Measurements from ENCODE around the gene TUBB2B. TPM values are rescaled to one million over a fixed set of nuclear protein-coding genes. Genes with fewer than 3 reads are reported as not detected.

The TUBB2B gene
- total RNA-seq, 2 donors from 2014 or later, result 2.2 to 2.4 TPM

DNA sequence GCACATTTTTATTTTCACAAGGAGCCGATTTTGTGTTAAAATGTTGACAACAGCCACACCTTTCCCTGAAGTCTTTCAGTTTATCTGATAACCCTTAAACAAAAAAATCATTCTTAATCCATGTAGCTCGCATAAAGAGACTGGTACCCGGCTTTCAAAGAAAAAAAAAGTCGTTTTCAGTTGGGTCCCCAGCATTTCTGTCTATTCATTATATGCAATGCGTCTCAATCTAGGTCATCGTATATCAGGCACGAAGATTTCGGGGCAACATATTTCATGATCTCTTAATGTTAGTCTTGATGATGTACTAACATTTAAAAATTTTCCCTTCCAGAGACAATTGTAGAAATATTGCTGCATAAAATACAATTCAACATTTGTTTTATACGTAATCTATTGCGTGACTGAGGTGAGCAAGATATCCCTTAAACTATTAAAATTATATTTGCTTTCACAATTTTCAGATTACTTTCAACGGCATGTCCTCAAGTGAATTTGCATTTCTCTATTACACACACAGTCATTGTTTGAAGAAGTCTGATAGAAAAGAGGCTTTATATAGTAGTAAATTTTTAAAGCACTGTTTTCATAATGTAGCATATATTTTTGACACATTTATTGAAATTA is 2.9 kb upstream of the TUBB2B start:
- TF ChIP-seq, protein P1, sequence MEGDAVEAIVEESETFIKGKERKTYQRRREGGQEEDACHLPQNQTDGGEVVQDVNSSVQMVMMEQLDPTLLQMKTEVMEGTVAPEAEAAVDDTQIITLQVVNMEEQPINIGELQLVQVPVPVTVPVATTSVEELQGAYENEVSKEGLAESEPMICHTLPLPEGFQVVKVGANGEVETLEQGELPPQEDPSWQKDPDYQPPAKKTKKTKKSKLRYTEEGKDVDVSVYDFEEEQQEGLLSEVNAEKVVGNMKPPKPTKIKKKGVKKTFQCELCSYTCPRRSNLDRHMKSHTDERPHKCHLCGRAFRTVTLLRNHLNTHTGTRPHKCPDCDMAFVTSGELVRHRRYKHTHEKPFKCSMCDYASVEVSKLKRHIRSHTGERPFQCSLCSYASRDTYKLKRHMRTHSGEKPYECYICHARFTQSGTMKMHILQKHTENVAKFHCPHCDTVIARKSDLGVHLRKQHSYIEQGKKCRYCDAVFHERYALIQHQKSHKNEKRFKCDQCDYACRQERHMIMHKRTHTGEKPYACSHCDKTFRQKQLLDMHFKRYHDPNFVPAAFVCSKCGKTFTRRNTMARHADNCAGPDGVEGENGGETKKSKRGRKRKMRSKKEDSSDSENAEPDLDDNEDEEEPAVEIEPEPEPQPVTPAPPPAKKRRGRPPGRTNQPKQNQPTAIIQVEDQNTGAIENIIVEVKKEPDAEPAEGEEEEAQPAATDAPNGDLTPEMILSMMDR (IDR thresholded peaks at IDR 0.05), result no peak
- no peak for DNase-seq (ENCODE audit: low spot score)
- Histone ChIP-seq H3K9me3 (no peaks in the 10 kb centered on the region), H3K27ac (no peak overlapping the region), H3K27me3 (peaks cover 14 to 28% of the 10 kb centered on the region in 2 donors), H3K4me1 (peaks cover 0 to 51% of the 10 kb centered on the region in 2 donors), H3K36me3 (no peaks in the 10 kb centered on the region), H3K4me3 (peak overlapping the region in 1 of 2 donors; percentile 61)

DNA sequence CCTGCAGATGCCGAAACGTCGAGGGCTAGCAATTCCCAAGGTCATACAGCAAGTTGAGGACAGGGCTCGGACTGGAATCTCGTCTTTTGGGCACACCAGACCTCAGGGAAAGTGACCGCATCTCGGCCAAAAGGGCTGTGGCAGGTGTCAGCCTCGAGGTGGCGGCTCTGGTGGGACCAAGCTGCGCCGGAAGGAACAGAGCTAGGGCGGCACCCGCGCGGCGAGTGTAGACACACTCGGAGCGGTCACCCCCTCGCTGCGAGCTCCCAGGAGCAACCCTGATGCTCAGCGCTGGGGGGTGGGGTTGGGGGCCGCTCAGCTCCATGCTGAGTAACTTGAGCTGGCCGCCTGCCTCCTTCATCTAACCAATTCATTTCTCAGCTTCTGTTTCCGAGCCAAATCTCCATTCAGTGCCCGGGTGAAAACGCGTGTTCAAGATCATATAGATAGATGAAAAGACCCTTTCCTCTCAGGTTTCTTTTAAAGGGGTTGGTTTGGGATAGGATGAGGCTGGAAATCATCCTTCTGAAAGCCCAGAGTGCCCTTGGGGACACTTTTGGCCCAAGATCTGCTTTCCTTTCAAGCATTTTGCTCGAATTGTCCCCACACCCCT is 2.2 kb upstream of the TUBB2B start:
- no peak for DNase-seq (ENCODE audit: low spot score)
- Histone ChIP-seq H3K4me1 (peaks cover 0 to 51% of the 10 kb centered on the region in 2 donors), H3K36me3 (no peaks in the 10 kb centered on the region), H3K9me3 (no peaks in the 10 kb centered on the region), H3K27ac (no peak overlapping the region), H3K4me3 (peak overlapping the region in 1 of 2 donors; percentile 51), H3K27me3 (peaks cover 14 to 28% of the 10 kb centered on the region in 2 donors)
- TF ChIP-seq, protein P1 (IDR thresholded peaks at IDR 0.05), result no peak

DNA sequence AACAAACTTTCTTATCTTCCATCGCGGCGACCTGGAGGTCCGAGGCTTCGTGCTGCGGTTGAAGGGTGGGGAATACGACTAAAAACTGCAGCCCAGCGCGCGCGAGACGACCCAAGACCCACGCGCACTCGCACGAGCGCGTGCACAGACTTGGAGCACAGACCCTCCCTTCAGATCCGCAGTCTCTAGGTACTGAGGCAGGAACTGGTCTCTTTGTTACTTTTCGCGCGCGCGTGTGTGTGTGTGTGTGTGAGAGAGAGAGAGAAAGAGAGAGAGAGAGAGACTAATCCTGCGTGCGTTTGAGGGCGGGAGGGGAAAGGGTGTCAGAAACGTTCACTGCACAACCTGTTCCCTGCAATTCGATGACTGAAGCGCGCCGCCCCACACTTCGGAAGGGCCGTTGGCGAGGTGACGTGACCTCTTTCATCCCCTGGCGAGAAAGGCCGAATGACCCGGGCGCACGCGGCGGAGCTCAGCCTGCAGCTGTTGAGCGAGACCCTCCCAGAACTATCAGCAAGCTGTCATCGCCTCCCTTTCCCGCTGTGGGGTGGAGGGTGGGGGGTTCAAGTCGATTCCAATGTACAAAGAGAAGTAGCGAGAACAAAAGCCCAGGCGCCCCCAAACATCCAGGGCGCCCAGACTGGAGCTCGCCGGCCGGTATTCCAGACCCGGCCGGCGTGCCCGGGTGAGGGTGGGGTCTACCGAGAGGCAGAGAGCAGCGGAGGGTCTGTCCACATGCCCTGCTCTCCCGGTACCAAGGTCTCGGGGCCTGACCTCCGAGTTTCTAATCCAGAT is 1.5 kb upstream of the TUBB2B start:
- TF ChIP-seq, protein P1 (IDR thresholded peaks at IDR 0.05), result no peak
- H3K36me3 ChIP-seq, result no peaks in the 10 kb centered on the region
- no peaks in the 10 kb centered on the region for H3K9me3 ChIP-seq
- no peak for DNase-seq (ENCODE audit: low spot score)
- peaks cover 14 to 28% of the 10 kb centered on the region in 2 donors for H3K27me3 ChIP-seq
- H3K27ac ChIP-seq, result no peak overlapping the region
- H3K4me1 ChIP-seq, result peaks cover 0 to 51% of the 10 kb centered on the region in 2 donors
- peak overlapping the region; percentile 20 to 51 for H3K4me3 ChIP-seq

DNA sequence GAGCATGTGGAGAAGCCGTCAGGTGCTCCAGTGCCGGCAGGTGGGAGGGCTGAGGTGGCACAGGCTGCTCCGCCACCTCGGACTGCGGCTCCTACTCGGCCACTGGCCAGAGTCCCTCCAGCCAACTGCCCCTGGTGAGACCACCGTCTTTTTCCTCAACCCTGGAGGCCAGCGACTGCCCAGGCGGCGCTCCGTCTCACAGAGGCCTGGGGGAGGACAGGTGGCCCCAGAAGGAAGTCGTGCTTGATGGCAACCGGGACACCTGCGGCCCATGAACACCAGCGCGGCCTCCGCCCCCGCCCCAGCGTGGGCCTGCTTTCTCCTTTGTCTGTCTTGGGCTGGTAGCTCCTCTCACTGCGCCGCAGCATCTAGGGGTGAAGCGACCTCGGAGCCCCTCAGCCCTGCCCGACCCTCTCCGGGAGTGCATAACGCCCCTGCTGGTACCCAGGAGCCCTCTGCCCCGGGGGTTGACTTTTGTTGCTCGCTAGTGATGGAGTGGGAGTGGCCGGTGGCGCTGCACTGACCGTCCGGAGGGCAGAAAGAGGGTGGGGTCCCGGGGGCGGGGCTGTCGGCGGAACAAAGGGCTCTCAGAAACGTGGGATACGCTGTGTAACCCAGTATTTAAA is 706 bp upstream of the TUBB2B start:
- H3K4me3 ChIP-seq, result peak overlapping the region; percentile 20 to 51
- H3K36me3 ChIP-seq, result no peaks in the 10 kb centered on the region
- TF ChIP-seq, protein P1 (IDR thresholded peaks at IDR 0.05), result no peak
- H3K27ac ChIP-seq, result no peak overlapping the region
- no peak for DNase-seq (ENCODE audit: low spot score)
- peaks cover 14 to 28% of the 10 kb centered on the region in 2 donors for H3K27me3 ChIP-seq
- no peaks in the 10 kb centered on the region for H3K9me3 ChIP-seq
- peaks cover 0 to 51% of the 10 kb centered on the region in 2 donors for H3K4me1 ChIP-seq

DNA sequence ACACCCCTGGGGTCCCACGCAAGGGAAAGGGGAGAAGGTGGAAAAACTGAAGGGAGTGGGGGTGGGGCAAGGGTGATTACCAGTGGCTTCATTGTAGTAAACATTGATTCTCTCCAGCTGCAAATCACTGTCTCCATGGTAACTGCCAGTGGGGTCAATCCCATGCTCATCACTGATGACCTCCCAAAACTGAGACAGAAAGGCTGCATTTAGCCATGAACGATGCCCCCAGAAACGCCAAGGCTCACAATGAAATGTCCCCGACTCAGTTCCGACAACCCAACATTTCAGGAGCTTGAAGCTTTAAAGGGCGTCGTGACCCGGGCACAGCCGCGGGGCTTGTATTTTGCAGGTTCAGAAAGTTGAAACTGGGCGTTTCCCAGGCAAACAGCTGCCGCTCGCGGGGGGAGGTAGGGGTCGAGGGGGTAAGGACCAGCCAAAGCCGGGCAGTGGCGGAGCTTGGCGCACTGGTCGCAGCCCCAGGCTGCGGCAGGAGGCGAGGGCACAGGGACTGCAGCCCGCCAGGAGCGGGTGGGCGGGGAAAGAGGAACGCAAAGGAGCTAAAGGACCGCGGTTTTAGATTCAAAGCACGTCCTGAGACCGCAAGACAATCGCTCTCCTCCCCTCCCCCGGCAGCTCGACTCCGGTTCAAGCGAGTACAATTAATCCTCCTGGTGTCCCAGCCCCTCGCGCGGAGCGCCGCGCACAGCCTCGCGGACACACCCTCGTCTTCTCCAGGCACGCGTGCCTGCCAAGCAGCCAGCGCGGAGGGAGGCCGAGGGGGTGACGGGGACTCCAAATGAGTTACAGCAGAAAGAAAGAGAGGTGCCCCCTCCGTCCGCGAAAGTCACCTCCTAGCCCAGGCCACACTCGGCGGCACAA is 731 bp downstream of the TUBB2B start:
- no peaks in the 10 kb centered on the region for H3K36me3 ChIP-seq
- no peaks in the 10 kb centered on the region for H3K9me3 ChIP-seq
- H3K27ac ChIP-seq, result no peak overlapping the region
- H3K4me1 ChIP-seq, result peaks cover 0 to 45% of the 10 kb centered on the region in 2 donors
- TF ChIP-seq, protein P1 (IDR thresholded peaks at IDR 0.05), result no peak
- H3K27me3 ChIP-seq, result peaks cover 14 to 28% of the 10 kb centered on the region in 2 donors
- no peak for DNase-seq (ENCODE audit: low spot score)
- peak overlapping the region; percentile 20 to 51 for H3K4me3 ChIP-seq
